ENCODE data around the gene ZSCAN5A.
"Not testable (repeated sequence)": the region's sequence is repeated elsewhere in the genome, so short reads cannot be mapped to it uniquely, and the experiment has no call there.

The ZSCAN5A gene

DNA sequence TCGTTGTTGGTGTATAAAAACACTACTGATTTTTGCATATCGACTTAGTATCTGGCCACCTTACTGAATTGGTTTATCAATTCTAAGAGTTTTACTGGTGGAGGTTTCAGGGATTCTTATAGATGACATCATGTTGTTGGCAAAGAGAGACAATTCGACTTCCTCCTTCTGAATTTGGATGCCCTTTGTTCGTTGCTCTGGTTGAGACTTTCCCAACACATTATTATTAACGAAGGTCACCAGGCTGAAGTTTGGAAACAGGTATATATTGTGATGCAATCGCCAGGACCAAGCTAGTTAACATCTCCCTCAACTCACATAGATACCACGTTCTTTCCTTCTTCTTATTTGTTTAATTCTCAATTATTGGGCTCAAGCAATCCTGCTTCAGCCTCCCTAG, 115.0 kb downstream of the ZSCAN5A start:
- no peak for DNase-seq

- DNase-seq, result not testable (repeated sequence)
These were observed 117.0 kb downstream of the ZSCAN5A start, which contains the start of gene ZSCAN5B for GRCh38 chr19:56197646-56198045. ZSCAN5B (minus strand) TSS chr19:56197783; CDS start chr19:56193052, 4,731 bp downstream.

DNA sequence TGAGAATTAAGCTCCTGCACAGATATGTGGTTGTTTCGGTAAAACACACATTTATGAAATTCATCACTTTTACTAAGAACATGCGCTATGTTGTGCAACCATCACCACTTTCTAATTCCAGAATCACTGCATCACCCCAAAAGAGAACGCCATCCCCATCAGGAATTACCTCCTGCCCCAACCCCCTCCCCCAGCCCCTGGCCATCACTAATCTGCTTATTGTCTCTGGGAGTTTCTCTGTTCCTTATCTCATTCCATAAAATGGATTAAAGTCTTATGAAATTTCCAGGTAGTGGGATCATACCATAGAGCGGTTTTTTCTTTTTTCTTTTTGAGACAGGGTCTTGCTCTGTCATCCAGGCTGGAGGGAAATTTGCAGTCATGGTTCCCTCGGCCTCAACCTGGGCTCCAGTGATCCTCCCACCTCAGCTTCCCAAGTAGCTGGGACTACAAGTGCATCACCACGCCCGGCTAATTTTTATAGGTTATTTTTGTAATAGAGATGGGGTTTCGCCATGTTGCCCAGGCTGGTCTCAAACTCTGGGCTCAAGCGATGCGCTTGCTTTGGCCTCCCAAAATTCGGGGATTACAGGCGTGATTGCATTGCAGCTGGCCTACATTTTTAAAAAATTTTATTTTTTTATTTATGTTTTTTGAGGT, 120.5 kb downstream of the ZSCAN5A start:
- DNase-seq, result no peak

GRCh38 chr19:56191711-56192110, 122.9 kb downstream of the ZSCAN5A start:
- DNase-seq, result no peak

GRCh38 chr19:56191115-56191514, 123.5 kb downstream of the ZSCAN5A start:
- no peak for DNase-seq

DNA sequence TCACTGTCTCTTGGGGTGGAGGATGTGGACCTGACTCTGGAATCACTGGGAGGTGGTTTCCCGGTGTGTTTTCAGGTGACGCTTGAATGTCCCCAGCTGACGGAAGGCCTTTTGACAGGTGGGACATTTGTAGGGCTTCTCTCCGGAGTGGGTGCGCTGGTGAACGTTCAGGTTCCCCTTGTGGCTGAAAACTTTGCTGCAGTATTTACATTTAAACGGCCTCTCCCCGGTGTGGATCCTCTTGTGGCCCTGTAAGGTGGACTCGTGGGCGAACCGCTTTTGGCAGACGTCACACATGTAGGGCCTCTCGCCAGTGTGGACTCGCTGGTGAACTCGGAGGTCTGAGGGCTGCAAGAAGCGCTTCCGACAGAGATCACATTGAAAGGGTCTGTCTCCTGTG, 124.9 kb downstream of the ZSCAN5A start:
- DNase-seq, result no peak

DNA sequence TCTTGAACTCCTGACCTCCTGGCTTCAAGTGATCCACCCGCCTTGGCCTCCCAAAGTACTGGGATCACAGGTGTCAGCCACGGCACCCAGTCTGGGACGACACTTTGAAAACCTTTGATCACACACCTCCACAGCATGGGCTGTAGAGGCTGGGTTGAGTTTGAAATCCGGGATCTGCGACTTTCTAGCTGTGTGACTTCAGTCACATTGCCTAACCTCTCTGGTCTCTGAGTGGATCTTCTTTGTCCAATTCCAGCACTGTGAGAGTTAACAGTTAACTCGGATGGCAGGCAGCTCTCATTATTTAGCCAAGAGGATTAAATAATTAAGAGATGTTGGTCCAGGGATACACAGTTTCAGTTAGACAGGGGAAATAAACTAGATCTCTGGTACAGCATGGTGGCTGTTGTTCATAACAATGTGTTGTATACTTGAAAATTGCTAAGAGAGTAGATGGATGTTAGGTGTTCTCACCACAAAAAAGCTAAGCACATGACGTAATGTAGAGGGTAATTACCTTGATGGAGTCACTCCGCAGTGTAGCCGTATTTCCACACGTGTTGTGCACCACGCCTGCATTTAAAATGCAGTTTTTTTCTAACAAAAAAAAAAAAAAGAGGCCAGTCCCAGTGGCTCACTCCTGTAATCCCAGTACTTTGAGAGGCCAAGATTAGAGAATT, 136.9 kb downstream of the ZSCAN5A start:
- DNase-seq, result no peak

DNA sequence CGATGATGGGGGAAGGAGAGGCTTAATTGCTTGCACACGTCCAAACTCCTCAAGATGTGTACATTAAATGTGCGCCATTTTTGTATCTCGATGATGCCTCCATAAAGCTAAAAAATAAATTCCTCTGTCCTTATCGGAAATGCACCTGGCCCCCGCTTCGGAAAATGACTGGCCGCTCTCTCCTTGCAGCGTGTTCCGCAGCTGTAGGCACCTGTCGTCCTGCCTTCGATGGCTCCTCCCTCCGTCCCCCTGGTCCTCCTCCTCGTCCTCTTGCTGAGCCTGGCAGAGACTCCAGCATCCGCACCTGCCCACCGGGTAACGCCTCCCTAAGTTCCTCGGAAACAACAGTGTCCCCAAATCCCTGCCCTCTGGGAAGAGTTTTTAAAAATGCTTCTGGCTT, 137.8 kb downstream of the ZSCAN5A start:
- no peak for DNase-seq

GRCh38 chr19:56176310-56176709, 138.3 kb downstream of the ZSCAN5A start:
- not testable (repeated sequence) for DNase-seq

DNA sequence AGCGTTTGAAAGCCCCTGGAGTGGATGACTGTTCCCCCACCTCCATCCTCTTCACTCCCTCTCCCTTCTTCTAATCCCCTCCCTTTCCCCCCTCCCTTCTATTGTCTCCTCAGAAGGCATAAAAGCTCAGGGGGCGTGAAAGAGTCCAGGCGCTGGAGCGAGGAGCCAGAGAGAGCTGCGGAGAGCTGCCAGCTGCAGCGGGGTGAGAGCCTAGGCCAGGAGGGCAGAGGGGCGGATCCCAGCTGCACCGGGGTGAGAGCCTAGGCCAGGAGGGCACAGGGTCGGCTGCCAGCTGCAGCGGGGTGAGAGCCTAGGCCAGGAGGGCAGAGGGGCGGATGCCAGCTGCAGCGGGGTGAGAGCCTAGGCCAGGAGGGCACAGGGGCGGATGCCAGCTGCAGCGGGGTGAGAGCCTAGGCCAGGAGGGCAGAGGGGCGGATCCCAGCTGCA, 138.8 kb downstream of the ZSCAN5A start, which contains the start of gene GALP:
TSS of gene GALP (plus strand) at position 148 of the 447 bp plus-strand sequence. CDS start 1,101 bp downstream, outside the sequence.
- DNase-seq, result peak in 1 of 2 experiments; percentile 16

DNA sequence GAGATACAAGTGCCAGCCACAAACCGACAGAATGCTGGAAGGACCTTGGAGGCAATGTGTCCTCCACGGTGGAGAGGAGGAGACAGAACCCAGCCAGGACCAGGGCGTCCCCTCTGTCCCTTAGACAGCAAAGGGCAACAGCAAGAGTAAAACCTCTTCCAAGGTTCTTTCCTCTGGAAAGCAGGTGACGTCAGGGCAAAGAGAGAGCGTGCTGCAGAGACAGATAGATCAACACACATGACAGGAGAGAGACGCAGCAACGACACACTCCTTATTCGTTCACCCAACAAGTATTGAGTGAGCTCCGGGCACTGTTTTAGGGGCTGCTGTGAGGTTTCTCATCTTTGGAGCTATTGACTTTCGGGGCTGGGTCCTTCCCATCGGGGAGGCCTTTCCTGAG, 140.1 kb downstream of the ZSCAN5A start:
- no peak for DNase-seq

GRCh38 chr19:56174086-56174485, 140.6 kb downstream of the ZSCAN5A start:
- DNase-seq, result no peak
